Measurements from ENCODE around the gene FUZ. TPM values are rescaled to one million over a fixed set of nuclear protein-coding genes. Genes with fewer than 3 reads are reported as not detected.
A peak's percentile ranks its signal among the peaks of the same experiment; 100 is the strongest.

Gene FUZ
- polyA plus RNA-seq (2012; rRNA removed) = 23.7 and 29.9 TPM in 2 replicates
- 15.2 and 23.5 TPM in 2 replicates for polyA plus RNA-seq (2012; cell fraction: cytosol; rRNA removed)
- polyA plus RNA-seq (2012; cell fraction: nucleus; rRNA removed) = 56.1 and 56.3 TPM in 2 replicates

DNA sequence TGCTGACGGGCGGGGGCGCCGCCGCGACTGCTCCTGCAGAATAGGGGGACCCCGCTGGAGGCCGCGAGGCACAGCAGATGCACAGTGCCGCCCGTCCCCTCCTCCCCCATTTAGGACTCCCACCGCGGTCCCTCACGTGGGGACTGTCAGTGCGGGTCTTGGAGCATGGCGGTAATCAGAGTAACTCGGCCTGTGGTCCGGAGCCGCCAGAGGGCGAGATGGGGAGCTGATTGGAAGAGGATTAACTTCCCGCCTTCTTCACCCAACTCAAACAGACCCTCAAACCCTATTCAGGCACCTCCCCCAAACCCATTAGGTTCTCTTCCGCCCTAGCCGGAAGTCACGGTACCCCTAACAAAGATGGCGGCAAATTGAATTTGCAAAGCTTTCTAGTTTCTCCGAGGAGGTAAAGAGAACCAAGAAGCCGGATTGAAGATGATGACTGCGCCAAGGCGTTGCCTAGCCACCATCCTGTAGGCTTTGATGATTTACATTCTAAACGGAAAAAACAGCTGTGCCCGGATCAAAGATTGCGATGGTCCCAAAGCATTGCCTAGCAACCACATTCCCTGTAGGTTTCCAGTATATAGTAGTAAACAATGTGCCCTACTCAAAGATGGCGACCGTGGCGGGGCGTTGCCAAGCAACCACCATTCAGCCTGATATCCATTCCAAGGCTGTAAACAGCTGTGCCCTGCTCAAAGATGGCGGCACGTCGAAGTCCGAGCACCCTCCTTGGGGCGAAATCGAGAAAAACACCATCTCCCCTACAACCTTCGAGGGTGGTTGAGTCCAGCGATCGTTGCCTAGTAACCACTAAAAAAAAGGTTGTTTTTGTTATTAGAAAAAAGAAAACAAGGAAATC, at the start of gene FUZ:
Gene FUZ, minus strand, starts transcription at position 296 of the 865 bp plus-strand sequence. Its CDS starts 186 bp downstream, at position 110.
- H4K20me1 ChIP-seq (ENCODE audit: insufficient read depth) = peaks cover 3% of the 10 kb centered on the region; the same call in 1 of the 2 replicates
- H3K27me3 ChIP-seq (ENCODE audit: insufficient read depth) = no peaks in the 10 kb centered on the region
- H3K9me2 ChIP-seq = no peaks in the 10 kb centered on the region
- H3K79me2 ChIP-seq (ENCODE audit: insufficient read depth) = peaks cover 1% of the 10 kb centered on the region
- H3K4me1 ChIP-seq (ENCODE audit: control insufficient read depth in 1 of 2, insufficient read depth in 2 of 2, low read depth in 1 of 2, low read length in 1 of 2) = peaks cover 12 to 21% of the 10 kb centered on the region in 2 experiments
- peak within 1 kb of the TSS; percentile 95 to 96 for H3K27ac ChIP-seq (ENCODE audit: low read depth in 2 of 2, low read length in 1 of 2)
- POLR2A ChIA-PET = interaction anchor here (0.9 to 2.0 kb wide), 6 partner anchors 11 to 64 kb away, joined by 3 to 15 read pairs (median 7); partner anchors contain the start of genes AKT1S1, PTOV1 and TBC1D17
- CTCF ChIA-PET = interaction anchor here (0.6 to 1.6 kb wide), 5 partner anchors 37 to 136 kb away, joined by 3 to 6 read pairs (median 3); partner anchors contain the start of genes CPT1C and PRMT1
- peak within 1 kb of the TSS; percentile 88 for H2AFZ ChIP-seq (ENCODE audit: low read depth)
- peak within 1 kb of the TSS; percentile 92 for H3K9ac ChIP-seq
- 2% methylated on average over 30 of the region's 45 CpGs for WGBS (ENCODE audit: low lambda C conversion rate)
- peak within 1 kb of the TSS; percentile 89 for H3K4me2 ChIP-seq
- H3K4me3 ChIP-seq (ENCODE audit: low read depth in 2 of 2, low read length in 1 of 2) = peak within 1 kb of the TSS; percentile 65 to 76
- H3K36me3 ChIP-seq (replicated peaks in 1 of 2; ENCODE audit: control insufficient read depth in 1 of 2, insufficient read depth in 2 of 2, low read length in 1 of 2) = no peaks in the 10 kb centered on the region
- DNase-seq = peak; percentile 91
- no peaks in the 10 kb centered on the region for H3K9me3 ChIP-seq
- H3F3A ChIP-seq (replicated peaks; ENCODE audit: insufficient read depth) = peaks cover 26% of the 10 kb centered on the region
- no peak for TF ChIP-seq NFIC (IDR thresholded peaks at IDR 0.05; ENCODE audit: borderline replicate concordance)
- TF ChIP-seq, protein P1, sequence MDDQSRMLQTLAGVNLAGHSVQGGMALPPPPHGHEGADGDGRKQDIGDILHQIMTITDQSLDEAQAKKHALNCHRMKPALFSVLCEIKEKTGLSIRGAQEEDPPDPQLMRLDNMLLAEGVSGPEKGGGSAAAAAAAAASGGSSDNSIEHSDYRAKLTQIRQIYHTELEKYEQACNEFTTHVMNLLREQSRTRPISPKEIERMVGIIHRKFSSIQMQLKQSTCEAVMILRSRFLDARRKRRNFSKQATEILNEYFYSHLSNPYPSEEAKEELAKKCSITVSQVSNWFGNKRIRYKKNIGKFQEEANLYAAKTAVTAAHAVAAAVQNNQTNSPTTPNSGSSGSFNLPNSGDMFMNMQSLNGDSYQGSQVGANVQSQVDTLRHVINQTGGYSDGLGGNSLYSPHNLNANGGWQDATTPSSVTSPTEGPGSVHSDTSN (IDR thresholded peaks at IDR 0.05) = no peak
- TF ChIP-seq TEAD4 (IDR thresholded peaks at IDR 0.05; ENCODE audit: borderline replicate concordance, insufficient read depth) = 0 out of 2 replicates have a peak, but pooled peaks have one; percentile 30
- TF ChIP-seq REST (IDR thresholded peaks at IDR 0.05; ENCODE audit: low read depth, low read length) = no peak
- no peak for TF ChIP-seq RCOR1 (IDR thresholded peaks at IDR 0.05; ENCODE audit: low read length)
- peak; percentile 27; the same call in 1 of the 2 replicates for TF ChIP-seq TCF12 (IDR thresholded peaks at IDR 0.05)
- TF ChIP-seq GATA2 (CRISPR knock-in tag; IDR thresholded peaks at IDR 0.05) = peak; percentile 34; the same call in 1 of the 2 replicates
- TF ChIP-seq GABPA (IDR thresholded peaks at IDR 0.05; ENCODE audit: low read depth) = peak; percentile 93
- no peak for TF ChIP-seq RFX5 (IDR thresholded peaks at IDR 0.05; ENCODE audit: low read length)
- TF ChIP-seq ELF1 (IDR thresholded peaks at IDR 0.05) = peak; percentile 74; the same call in 1 of the 2 replicates
- peak; percentile 17; the same call in 1 of the 2 replicates for TF ChIP-seq USF1 (IDR thresholded peaks at IDR 0.05; ENCODE audit: borderline replicate concordance, low read depth)
- no peak for TF ChIP-seq RXRA (IDR thresholded peaks at IDR 0.05; ENCODE audit: borderline replicate concordance, low read depth)
- TF ChIP-seq FOXJ3 (CRISPR knock-in tag; IDR thresholded peaks at IDR 0.05) = peak; percentile 83
- TF ChIP-seq SMC3 (IDR thresholded peaks at IDR 0.05; ENCODE audit: low read depth, low read length) = no peak; the same call in none of the 2 replicates
- TF ChIP-seq FOXM1 (IDR thresholded peaks at IDR 0.05; ENCODE audit: low read depth) = 0 out of 2 replicates have a peak, but pooled peaks have one; percentile 41
- TF ChIP-seq NRF1 (IDR thresholded peaks at IDR 0.05; ENCODE audit: low read depth, low read length) = no peak
- no peak for TF ChIP-seq ZBTB33 (IDR thresholded peaks at IDR 0.05; ENCODE audit: borderline replicate concordance, low read depth)
- 0 out of 2 replicates have a peak, but pooled peaks have one; percentile 29 for TF ChIP-seq POLR2AphosphoS5 (IDR thresholded peaks at IDR 0.05; ENCODE audit: low read depth, low read length)
- peak; percentile 83 for TF ChIP-seq TAF1 (IDR thresholded peaks at IDR 0.05; ENCODE audit: borderline replicate concordance, low read depth, low read length)
- TF ChIP-seq, protein P2, sequence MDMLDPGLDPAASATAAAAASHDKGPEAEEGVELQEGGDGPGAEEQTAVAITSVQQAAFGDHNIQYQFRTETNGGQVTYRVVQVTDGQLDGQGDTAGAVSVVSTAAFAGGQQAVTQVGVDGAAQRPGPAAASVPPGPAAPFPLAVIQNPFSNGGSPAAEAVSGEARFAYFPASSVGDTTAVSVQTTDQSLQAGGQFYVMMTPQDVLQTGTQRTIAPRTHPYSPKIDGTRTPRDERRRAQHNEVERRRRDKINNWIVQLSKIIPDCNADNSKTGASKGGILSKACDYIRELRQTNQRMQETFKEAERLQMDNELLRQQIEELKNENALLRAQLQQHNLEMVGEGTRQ (IDR thresholded peaks at IDR 0.05; ENCODE audit: borderline replicate concordance, low read depth, low read length) = no peak

Measured in SK-N-SH (cell line).